ENCODE results near the gene CCDC68.

DNA sequence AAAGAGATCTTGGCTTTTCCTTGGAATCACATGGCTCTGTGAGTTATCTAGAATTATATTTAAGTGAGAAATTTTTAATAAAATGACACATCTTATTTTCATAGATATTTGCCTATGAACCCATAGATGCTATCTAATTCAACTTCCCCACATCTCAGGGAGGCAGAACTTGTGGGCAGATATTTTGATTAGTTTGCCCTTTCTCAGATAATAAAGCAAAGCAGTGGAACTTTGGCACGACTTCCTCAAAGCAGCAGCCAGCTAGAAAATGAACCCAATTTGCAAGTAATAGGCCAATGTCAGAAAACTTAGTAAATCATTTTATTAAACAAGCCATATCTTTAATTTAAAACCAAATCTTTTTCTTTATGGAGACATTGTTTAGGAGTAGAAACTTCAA is 98.3 kb downstream of the CCDC68 start:
- no peak for TF ChIP-seq TAF1 (IDR thresholded peaks at IDR 0.05; ENCODE audit: borderline replicate concordance, low read depth, low read length)
- TF ChIP-seq POLR2A (IDR thresholded peaks at IDR 0.05; ENCODE audit: low read depth, low read length), result no peak
- no peak for TF ChIP-seq POLR2AphosphoS5 (IDR thresholded peaks at IDR 0.05; ENCODE audit: low read depth, low read length)
